HG03342 (cell line): ENCODE measurements around the gene ACER1.
"Not testable (repeated sequence)": the region's sequence is repeated elsewhere in the genome, so short reads cannot be mapped to it uniquely, and the experiment has no call there.

Source experiments
- ATAC-seq: cut with Tn5 transposase; IDR thresholded peaks from one replicate; pipeline ENCODE4 v1.9.1; 2021; ENCODE audit warnings: mild to moderate bottlenecking, moderate library complexity; ENCODE audit not compliant: unreplicated experiment

ACER1 gene

GRCh38 chr19:6358003-6358402 is 24.6 kb upstream of the ACER1 start:
- no peak for ATAC-seq

DNA sequence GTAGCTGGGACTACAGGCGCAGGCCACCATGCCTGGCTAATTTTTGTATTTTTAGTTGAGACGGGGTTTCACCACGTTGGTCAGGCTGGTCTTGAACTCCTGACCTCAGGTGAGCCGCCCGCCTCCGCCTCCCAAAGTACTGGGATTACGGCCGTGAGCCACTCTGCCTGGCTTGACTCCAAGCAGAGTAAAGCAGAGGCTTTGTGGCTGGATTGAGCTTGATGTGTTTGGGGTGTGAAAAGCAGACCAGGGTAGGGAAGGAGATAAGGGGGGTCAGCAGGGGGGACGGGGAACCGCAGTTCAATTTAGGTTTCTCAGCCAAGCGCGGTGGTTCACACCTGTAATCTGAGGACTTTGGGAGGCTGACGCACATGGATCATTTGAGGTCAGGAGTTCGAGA is 23.8 kb upstream of the ACER1 start:
- ATAC-seq, result no peak

DNA sequence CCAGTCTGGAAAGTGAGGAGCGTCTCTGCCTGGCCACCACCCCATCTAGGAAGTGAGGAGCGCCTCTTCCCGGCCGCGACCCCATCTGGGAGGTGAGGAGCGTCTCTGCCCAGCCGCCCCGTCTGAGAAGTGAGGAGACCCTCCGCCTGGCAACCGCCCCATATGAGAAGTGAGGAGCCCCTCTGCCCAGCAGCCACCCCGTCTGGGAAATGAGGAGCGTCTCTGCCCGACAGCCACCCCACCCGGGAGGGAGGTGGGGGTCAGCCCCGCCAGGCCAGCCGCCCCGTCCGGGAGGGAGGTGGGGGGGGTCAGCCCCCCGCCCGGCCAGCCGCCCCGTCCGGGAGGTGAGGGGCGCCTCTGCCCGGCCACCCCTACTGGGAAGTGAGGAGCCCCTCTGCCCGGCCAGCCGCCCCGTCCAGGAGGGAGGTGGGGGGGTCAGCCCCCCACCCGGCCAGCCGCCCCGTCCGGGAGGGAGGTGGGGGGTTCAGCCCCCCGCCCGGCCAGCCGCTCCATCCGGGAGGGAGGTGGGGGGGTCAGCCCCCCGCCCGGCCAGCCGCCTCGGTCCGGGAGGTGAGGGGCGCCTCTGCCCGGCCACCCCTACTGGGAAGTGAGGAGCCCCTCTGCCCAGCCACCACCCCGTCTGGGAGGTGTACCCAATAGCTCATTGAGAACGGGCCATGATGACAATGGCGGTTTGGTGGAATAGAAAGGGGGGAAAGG is 22.1 kb upstream of the ACER1 start:
- ATAC-seq, result not testable (repeated sequence)

DNA sequence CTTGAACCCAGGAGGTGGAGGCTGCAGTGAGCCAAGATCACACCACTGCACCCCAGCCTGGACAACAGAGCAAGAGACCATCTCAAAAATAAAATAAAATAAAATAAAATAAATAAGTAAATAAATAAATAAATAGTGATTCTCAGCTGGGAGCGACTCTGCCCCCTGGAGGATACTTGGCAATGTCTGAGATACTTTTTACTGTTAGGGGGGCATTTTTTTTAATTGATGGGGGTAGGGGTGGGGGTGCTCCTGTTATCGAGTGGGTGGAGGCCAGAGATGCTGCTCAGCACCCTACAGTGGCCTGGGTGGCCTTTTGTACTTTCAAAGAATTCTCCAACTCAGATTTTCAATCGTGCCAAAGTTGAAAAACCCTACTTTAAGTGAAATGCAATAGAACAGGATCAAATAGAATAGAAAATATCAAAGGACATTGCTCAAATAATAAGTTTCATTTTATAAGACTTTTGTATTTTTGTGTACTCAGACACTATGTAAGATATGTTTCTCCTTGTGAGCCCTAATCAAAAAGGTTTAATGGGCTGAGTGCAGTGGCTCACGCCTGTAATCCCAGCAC is 20.8 kb upstream of the ACER1 start:
- ATAC-seq, result no peak

GRCh38 chr19:6352381-6353165 is 19.2 kb upstream of the ACER1 start:
- ATAC-seq, result no peak

DNA sequence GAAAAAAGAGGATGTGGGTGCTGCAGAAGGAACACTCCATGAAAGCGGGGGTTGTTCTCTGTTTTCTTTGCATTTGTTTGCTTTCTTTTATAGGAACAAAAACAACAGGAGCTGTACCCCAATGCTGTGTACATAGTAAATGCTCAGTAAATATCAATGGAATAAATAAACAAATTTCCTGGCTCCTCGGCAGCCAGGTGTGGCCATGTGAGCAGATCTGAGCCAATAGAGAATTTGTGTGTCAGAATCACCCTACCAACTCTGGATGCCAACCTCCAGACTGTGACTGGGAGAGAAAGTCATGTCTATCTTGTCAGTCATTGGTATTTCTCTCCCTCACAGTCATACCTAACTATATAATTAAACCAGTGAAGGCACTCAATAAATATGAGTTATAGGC is 17.3 kb upstream of the ACER1 start:
- ATAC-seq, result no peak

GRCh38 chr19:6349271-6349670 is 15.9 kb upstream of the ACER1 start:
- not testable (repeated sequence) for ATAC-seq

GRCh38 chr19:6343462-6343861 is 10.1 kb upstream of the ACER1 start:
- no peak for ATAC-seq

- no peak for ATAC-seq
Measured at GRCh38 chr19:6340493-6341201, 7.2 kb upstream of the ACER1 start.

GRCh38 chr19:6334490-6335285 is 1.3 kb upstream of the ACER1 start:
- no peak for ATAC-seq

DNA sequence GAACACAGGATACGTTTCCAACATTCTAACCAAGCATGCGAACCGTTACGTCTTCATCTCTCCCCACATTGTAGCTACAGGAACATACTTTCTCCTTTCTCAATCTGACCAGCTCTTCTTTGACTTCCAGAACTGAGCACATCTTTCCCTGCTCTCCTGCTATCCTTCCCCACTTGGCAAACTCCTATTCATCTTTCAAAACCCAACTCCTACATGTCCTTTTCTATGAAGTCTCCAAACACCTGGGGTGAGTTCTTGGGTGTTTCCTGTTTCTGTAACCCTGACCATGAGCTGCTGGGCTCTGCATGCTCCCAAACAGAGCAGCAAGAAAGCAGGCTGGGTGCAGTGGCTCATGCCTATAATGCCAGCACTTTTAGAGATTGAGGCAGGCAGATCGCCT is 6.6 kb downstream of the ACER1 start:
- ATAC-seq, result no peak

DNA sequence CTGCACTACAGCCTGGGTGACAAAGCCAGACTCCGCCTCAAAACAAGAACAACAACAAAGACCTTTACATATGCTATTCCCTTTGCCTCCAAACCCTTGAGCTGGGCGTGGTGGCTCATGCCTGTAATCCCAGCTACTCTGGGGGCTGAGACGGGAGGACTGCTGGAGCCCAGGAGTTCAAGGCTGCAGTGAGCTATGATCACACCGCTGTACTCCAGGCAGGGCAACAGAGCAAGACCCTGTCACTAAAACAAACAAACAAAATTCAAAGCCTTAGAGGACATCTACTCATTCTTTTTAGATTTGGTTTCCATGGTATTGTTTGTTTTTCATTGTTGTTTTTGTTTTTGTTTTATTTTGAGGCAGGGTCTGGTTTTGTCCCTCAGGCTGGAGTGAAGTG is 7.8 kb downstream of the ACER1 start:
- no peak for ATAC-seq

GRCh38 chr19:6324757-6325156 is 8.7 kb downstream of the ACER1 start:
- ATAC-seq, result no peak

DNA sequence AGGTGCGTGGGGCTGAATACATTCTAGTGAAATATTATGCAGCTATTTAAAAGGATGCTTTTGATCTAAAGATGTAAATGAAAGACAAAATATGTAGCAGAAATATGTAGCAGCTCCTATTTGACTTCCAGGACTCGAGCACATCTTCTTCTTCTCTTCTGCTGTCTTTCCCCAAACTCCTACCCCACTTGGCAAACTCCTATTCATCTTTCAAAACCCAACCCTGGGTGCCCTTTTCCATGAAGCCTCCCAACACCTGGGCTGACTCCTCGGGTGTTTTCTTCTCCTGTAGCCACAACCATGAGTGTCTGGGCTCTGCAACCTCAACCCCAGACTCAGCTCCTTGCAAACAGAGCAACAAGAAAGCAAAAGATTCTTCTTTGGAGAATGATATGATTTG is 11.1 kb downstream of the ACER1 start:
- no peak for ATAC-seq

- no peak for ATAC-seq
Measured at GRCh38 chr19:6319376-6319775, 14.0 kb downstream of the ACER1 start.

- no peak for ATAC-seq
Measured at GRCh38 chr19:6318772-6319171, 14.6 kb downstream of the ACER1 start.

DNA sequence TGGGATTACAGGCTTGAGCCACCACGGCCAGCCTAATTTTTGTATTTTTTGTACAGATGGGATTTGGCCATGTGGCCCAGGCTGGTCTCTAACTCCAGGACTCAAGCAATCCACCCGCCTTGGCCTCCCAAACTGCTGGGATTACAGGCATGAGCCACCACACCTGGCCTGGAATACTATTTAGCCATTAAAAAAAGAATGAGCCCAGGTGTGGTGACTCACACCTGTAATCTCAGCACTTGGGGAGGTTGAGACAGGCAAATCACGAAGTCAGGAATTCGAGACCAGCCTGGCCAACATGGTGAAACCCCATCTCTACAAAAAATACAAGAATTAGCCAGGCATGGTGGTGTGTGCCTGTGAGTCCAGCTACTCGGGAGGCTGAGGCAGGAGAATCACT is 17.8 kb downstream of the ACER1 start:
- not testable (repeated sequence) for ATAC-seq

GRCh38 chr19:6313398-6313969 is 19.9 kb downstream of the ACER1 start:
- no peak for ATAC-seq

DNA sequence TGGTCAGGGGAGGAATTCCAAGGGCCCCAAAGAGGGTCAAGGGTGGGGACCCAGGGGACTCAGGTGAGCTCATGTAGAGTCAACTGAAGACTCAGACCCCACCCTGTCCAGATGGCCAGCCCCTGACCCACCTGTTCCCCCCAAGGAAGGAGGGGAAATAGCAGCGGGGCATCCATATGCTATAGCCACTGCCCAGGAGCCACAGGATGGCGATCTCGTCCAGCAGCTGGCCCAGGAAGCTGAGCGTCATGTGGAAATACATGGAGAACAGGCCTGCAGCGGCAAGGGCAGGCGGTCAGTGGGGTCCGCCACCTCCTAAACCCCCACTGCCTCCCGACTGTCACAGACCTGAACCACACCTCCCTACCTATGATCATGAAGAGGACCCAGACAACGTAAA is 21.4 kb downstream of the ACER1 start:
- ATAC-seq, result no peak

DNA sequence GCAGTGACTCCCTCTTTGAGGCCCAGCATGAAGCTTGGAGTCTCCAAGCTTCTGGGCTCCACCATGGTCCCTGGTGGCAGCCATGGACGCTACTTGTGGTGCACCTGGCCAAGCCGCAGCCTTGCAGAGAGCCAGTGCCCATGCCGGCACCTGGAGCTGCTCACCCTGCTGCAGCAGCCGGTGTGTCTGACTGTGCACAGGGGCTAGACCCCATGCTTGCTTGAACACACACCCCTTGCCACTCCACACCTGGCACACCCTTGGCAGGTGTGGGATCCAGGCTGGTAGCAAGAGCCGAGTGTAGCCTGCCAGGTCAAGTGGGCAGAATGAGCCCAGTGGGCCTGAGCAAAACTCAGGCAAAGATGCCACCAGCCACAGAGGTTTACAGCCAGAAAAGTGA is 35.0 kb downstream of the ACER1 start:
- no peak for ATAC-seq
